COR-L47 (cell line): ENCODE results near the gene ETV3L.

Experiments used
- DNase-seq: peaks from one replicate; lab custom pipeline; 2025; lab: John Stamatoyannopoulos, UW

The ETV3L gene

DNA sequence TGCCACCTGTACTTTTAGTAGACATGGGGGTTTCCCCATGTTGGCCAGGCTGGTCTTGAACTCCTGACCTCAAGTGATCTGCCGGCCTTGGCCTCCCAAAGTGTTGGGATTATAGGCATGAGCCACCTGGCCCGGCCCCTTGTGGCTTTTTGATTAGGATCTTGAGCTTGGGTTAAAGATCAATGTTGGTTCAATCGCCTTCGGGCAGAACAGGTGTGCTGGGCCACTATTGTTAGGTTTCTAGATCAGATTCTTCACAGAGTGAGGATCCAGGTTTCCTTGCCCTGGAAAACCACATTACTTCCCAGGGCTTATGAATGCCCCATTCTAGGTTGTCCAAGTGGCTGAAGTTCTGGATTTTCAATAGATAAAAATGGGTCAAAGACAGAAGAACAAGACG, 32.5 kb upstream of the ETV3L start:
- no peak for DNase-seq

DNA sequence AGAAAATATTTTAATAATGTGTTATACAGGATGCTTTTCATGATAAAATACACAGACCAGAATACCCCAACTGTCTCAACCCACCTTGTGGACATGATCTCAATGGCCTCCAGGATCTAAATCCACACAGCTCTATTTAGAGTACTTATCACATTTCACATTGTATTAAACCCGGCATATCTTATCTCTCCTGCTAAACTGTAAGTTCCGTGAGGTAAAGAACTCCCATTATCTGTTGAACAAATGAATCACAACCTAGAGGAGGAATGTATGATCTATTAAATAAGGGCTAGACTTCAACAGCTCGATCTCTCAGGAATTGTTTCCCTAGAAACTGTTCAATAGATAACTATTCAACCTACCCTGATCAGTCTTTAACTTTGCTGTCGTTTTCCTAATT, 31.7 kb upstream of the ETV3L start:
- DNase-seq: no peak

DNA sequence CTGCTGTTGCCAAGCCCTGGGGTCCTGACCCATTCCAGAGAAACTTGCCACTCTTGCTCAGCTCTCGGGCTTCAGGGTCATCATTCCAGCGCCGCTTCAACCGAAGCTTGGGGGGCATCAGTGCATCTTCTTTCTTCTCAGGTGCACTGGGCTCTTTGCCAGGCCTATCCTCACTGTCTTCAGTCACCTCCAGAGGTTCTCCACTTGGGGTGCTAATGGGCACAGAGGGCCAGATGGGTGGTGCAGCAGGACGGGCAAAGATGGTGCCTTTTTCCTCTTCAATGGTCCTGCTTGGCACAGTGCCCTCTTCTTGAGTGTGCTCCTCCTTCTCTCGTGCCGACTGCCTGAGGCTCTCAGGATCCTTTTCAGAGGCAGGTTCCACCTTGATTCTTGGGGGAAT, 25.2 kb upstream of the ETV3L start:
- DNase-seq: no peak

DNA sequence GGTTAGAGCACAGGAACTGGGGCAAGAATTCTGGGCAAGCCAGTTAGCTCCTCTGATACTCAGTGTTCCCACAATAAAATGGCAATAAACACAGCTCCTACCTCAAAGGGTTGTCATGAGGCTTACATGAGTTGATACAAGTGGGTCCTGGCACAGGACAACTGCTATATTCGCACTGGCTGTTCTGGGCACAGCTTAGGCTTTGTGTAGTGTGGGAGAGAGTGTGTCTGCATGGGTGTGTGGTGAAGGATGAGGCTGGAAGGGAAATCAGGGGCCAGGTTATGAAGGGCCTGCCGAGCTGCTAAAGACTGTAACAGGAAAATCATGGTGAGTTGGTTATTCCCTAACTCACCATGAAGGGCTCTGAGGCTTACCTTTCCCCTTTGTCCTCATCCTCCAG, 19.8 kb upstream of the ETV3L start:
- no peak for DNase-seq

DNA sequence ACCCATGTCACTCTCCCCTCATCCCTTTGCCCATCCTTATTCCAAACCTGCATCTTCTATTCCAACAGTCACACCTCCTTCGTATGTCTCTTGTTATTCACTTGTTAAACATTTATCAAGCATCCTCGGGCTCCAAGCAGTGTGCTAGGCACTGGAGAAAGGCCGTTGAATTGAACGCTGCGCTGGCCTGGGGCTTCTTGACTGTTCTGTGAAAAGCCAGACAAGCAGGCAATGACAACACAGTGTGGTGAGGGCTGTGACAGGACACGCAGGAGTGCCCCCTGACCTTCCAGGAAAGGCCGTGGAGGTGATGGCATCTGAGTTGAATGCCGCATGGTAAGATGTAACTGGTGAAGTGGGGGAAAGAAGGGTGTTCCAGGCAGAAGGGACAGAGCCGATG, 19.4 kb upstream of the ETV3L start:
- DNase-seq: no peak

DNA sequence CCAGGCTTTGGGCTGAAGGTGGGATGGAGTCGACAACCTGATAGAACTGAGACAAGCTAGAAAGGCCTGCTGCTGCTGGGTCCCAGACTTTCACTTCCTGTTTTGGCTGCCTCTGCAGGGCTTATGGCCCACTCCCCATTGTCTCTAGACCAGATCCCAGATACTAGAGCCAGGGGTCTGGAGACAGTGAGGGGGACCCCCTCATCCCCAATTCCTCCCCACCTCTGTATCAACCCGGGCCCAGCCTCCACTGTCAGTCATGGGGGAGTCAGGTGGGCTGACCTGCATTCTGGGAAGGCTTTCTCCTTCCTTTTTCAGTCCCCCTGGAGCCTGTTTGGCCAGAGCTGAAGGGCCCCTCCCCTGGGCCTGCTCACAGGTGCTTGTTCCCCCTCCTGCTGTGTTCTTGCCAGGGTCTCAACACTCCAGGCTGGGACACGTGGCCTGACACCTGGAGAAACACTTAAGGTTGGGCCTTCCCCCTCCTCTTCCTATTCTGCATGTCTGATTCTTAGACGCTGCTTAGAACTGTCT, 18.0 kb upstream of the ETV3L start:
- no peak for DNase-seq

DNA sequence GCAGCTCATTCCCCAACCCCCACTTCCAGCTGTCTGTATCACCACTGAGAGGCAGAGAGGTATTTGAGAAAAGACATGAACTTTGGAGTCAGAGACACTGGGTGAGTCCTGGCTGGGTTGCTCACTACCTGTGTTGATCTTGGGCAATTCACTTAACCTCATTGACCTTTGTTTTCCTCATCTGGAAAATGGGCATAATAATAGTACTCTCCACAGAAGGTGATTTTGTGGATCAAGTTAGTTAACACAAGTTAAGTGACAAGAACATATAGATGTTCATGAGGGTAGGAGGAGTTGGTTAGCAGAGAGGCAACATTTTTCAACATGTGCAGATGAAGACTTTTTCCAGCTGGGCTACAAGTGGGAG, 17.1 kb upstream of the ETV3L start:
- DNase-seq: no peak

DNA sequence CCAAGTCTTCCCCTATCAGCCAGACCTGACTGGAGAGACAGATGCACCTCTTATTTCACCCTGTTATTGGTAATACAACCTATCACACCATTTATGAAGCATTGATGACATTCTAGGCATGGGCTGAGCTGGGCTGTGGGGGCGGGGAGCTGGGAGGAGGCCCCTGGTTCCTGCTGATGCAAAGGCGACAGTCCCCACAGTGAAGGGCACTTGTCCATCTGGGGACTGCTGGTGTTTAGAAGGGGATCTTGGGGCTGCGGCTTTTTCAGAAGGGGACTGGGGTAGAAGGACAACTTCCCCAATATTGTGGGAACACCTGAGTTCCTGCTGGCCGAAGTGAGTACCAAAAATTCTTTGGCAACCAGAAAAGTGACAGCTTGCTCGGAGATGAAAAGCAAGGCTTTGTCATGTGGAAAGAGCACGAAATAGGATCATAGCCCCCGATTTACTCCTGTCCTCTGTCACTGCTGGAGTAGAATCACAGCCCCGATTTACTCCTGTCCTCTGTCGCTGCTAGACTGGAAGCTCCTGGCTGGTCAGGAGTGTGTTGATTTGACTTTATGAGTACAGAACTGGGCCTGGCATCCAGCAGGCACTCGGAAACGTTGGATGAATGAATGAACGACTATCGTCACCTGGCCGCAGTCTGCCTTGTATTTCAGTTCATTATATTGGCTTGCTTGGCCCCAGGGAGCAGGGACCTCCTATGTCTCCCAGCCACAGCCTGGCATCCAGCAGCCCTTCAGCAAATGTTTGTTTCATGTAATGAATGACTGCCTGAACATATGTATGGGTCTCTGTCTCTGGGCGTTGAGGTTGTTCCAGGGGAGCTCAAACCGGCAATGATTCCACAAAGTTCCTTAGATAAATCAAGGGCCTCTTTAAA, 16.5 kb upstream of the ETV3L start:
- DNase-seq: no peak

DNA sequence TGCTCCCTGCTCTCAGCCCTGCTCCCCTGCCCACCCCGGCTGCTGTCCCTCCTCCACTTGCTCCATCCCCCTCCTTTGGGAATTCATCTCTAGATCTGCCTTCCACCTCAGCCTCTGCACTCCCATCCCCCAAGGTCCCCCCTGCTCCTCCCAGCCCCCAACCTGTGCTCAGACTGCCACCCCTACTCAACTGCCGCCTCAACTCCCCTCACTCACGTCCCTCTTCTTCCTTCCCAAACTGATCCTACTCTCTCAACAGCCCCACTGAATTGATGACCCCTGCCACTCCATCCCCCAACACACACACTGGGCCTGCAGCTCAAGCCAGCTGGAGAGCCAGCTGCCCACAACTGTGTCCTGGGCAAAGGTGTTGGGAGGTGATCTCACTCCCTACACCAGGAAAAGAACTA, 15.8 kb upstream of the ETV3L start:
- DNase-seq: no peak

DNA sequence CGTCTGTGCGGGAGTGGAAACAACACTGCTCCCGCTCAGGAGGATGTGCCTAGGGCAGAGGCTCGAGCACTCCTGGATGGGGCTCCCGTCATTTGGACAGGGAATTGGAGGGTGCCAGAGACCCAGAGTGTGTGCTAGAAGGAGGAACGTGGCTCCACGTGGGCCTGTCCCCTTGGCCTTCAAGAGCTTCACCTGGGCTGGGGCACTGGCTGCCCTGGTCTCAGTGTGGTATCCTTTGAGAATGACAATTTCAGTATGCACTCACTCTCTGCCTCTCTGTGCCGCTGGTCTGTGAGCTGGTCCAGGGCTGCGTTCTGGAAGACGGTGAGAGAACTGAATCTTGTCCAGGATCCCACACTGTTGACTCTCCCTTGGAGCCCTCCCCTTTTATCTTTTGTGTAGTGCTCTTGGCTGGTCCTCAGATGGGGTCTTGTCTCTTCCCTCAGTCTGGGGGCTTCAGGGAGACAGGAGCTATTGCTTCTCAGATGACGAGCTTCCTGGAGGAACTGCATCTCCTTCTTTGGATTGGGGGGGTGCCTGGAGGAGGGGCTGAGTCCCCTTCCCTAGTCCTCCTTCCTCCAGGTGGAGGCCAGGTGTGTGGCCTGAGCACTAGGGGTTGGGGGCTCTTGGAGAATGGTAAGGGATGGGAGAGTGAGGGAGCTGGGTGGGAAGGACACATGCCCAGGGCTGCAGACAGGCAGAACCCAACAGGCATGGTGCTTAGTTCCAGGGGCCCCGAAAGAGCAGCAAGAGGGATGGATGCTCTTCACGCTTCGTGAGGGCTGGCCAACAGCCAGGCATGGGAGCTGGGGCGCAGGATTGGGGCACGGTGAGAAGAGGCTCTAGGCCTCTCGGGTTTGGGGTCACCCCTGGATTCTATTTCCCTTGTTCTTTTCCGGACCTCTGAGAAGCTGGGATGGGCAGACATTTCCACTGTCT, 14.8 kb upstream of the ETV3L start:
- no peak for DNase-seq

DNA sequence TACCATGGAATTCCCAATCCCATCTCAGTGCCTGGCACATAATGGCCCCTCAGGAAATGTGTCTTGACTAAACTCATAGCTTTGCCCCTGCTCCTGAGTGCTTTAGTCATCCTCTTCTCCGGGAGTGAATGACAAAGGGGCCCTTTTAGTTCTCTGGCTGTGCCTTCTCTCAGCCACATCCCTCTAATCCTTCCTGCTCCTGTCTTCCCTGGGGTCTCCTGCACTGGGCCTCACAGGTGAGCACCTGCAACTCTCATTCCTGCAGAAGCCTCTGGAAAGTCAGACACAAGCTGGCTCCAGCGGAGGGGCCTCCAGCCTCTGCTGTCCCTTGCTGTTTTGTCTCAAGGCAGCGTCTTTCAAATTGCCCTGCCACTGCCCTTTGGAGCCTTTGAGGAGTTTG, 14.0 kb upstream of the ETV3L start:
- DNase-seq: no peak

DNA sequence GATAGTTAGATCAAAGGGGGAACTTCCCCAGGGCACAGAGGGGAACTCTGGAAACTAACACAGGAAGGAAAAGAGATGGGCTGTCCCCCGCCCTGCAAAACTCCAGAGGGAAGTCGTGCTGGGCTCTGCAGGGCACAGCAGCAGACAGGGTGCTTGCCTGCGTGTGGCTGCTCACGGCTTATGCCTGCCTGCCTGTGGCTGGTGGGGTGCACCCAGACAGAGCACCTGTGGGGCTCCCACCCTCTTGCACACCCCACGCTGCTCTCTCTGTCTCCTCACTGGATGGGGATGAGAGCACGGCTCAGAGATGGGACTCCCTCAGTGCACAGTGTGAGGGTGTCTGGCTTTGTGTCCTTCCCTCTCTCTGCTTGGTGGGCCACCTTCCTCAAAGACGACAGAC, 13.5 kb upstream of the ETV3L start:
- DNase-seq: no peak

DNA sequence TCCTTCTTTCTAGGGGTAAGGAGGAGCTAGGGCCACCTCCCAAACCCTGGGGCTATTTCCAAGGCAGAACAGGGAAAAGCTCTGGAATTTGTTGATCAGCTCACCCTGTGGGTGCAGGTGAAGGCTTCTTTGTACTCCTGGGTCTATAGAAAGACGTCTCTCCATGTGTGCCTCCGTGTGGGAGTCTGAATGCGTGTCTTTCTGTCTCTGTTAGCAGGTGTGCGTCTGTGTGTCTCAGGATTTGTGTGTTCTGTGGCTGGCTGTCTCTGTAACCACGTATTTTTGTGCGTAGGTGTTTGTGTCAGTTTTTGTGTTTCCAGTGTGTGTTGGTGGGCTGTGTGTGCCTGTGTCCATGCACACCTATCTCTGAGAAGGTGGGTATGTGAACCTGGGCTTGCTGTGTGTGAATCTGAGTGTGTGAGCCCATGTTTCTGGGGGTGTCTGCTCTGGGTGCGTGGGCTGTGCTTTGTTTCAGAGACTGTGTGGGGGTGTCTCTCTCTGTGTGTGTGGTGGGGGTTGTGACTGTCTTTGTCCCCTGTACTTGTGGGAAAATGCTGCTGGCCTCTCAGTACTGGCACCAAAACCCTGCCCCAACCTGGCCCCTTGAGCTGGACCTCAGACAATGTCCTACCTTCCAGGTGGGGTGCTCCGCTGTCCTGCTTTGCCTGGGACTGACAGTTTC, 12.7 kb upstream of the ETV3L start:
- no peak for DNase-seq

DNA sequence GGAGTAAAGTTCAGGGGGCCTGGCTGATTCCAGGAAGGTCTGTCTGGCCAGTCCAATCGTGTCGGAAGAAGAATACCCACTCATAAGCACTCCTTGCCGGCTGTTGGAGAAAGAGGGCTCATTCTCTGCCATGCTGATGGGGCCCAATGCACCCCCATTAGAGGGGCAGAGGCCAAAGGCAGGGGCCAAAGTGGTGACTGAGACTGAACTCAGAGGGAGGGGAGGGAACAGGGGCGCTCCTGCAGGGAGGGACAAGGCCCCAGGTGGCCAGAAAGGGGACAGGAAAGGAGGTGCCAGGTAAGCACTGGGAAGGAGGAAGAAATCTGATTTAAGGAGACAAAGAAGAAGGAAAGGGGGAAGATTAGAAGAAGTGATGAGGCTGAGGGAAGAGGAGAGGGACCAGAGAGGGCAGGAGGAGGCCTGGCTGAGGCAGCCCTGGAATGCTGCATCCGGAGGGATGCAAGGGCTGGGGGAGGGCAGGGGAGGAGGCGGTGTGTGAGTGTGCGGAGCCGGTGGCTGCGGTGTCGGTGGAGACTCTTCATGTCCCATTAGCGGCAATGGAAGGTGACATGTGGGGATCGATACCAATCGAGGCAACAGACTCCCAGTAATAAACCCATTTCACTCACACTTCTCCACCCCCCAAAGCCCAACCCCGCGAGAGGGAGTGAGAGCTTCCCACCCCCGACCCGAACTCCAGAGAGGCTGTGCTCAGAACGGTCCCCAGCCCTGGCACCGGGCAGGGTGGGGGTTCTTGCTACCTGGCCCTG, 12.0 kb upstream of the ETV3L start:
- DNase-seq: no peak

DNA sequence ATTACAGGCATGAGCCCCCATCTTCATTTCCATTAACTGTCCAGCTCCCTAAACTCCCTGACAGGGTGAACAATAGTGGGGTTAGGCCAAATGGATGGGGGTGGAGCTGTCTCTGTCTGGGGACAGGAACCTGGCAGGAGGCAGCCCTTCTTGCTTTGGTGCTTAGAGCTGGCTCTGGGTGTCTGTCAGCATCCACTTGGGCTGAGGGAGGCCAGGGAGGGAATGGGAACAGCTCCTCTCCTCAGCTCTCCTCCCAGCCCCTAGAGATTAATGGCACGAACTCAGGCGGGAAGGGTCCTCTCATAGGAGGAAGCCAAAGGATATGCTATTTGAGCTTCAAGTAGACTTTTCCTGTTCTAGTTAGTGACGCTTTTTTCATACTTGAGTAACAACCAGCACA, 11.1 kb upstream of the ETV3L start:
- no peak for DNase-seq

DNA sequence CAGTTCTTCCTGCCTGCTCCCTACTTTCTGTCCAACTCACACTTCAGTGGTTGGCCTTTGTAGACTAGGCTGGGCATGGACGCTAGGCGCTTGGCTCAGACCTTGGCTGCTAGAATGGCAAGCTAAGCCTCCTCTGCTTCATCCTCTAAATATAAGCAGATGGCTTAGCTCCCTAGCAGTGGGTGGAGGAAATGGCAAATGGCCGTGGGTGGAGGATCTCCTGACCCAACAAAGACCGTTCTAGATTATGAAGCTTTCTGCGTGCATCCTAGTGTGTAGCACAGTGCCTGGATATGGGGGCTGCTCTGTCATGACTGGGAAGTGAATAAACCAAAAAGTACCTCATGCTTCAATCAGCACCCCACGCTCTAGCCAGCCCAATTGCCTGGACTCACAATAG, 10.4 kb upstream of the ETV3L start:
- no peak for DNase-seq

DNA sequence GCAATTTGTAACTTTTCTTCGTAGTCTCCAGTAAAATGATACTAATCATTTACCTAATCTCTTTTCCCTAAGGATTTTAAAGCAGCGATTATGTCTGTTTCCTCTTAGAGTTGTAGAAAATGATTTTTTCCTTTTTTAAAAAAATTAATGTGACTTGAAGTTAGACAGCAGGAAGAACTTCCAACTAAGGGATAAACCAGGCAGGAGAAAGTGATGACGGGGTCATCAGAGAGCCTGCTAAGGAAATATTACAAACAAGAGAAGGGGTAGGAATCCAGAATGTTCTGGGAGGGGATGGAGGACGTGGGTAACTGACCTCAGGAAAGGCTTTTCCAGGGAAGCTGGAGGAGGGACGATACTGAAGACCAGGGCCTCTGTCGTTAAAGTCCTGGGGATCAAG, 8.8 kb upstream of the ETV3L start:
- no peak for DNase-seq

DNA sequence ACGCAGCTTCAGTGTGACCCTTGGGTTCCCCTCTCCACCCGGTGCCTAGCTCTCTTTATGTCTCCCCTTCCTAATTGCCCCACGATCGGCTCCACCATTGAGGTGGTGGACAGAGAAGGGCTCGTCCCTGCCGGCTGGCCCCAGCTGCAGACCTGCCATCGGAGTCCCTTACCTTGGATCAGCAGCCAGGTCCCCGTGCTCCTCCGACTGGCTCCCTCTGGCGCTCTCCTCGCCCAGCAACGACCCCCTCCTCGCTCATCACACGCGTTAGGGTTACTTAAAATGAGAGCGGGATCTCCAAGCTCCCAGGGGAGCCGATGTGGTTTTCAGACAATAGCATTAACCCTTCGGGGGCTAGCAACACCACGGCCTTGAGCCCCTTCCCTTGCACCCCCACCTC, 8.1 kb upstream of the ETV3L start:
- DNase-seq: no peak

DNA sequence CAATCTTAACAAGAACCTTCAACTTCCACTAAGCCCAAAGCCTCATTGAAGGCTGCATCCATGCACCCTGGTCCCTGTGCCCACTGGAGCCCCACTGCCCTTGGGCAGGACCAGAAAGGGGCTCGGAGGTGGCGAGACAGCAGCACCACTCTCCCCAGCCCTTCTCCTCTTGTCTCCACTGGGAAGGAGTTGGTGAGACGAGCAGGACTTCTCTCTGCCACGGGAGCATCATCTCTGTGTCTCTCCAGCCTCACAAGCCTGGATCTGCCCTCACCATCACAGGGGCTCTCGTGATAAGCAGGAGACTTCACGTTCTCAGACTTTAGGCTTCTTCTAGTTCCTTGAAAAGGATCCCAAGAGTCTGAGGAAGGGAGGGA, 7.2 kb upstream of the ETV3L start:
- DNase-seq: no peak

DNA sequence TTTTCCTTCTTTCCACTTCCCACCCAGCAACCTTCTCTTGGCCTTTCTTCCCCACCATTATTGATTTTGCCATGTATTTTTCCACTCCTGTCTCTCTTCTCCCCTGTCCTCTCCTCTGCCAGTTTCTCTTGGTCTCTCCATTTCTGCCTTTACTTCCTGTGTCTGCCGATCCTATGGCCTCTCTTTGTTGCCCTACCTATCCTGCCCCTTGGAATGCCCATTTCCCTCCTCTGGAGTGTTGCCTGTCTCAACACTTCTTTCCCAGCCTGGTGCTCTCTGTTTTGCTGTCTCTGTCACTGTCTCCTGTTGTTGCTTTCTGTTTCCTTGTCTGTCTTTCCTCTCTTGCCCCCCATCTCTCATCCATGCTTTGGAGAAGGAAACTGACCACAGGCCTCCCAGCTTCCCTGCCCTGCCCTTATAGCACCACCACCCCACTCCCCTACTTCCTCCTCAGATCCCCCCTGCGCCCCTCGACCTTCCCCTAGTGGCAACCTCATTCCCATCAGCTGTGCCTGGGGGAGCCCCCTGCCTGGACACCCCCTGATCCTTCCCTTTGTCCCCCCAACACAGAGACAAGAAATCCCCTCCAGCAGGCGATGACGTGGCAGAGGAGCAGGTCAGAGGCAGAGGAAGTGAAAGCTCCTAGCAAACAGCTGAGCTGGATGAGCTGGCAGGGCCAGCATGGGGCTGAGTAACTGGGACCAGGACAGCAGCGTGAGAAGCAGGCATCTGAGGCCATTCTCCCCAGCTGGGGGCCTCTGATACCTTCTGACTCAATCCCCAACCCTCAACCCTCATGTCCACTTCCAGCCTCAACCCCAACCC, 6.6 kb upstream of the ETV3L start:
- DNase-seq: no peak
